HL-60 (cell line): ENCODE data around the gene MON2.

Experiments
- CTCF ChIP-seq: IDR thresholded peaks from one replicate; pipeline ENCODE4 v1.5.1; 2011; ENCODE audit warnings: low read length, control low read depth, inconsistent platforms; ENCODE audit not compliant: insufficient read depth
- POLR2AphosphoS5 ChIP-seq: IDR thresholded peaks from 2 replicates; pipeline ENCODE4 v1.6.1; 2012; ENCODE audit warnings: low read depth
- TF ChIP-seq, protein P1 (sequence below): IDR thresholded peaks from 2 replicates; pipeline ENCODE4 v1.6.1; 2012; ENCODE audit warnings: low read depth; ENCODE audit not compliant: insufficient replicate concordance

DNA sequence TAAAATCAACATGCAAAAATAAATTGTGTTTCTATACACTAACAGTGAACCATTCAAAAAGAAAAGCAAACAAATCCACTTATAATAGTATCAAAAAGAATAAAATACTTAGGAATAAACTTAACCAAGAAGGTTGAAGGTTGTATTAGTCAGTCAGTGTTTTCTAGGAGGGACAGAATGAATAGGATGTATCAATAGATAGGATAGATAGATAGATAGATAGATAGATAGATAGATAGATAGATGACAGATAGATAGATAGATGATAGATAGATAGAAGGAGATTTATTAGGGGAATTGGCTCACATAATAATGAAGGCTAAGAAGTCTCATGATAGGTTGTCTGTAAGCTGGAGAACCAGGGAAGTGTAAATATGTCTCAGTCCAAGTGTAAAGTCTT is 37.2 kb upstream of the MON2 start:
- no peak for TF ChIP-seq CTCF
- TF ChIP-seq, protein P1, sequence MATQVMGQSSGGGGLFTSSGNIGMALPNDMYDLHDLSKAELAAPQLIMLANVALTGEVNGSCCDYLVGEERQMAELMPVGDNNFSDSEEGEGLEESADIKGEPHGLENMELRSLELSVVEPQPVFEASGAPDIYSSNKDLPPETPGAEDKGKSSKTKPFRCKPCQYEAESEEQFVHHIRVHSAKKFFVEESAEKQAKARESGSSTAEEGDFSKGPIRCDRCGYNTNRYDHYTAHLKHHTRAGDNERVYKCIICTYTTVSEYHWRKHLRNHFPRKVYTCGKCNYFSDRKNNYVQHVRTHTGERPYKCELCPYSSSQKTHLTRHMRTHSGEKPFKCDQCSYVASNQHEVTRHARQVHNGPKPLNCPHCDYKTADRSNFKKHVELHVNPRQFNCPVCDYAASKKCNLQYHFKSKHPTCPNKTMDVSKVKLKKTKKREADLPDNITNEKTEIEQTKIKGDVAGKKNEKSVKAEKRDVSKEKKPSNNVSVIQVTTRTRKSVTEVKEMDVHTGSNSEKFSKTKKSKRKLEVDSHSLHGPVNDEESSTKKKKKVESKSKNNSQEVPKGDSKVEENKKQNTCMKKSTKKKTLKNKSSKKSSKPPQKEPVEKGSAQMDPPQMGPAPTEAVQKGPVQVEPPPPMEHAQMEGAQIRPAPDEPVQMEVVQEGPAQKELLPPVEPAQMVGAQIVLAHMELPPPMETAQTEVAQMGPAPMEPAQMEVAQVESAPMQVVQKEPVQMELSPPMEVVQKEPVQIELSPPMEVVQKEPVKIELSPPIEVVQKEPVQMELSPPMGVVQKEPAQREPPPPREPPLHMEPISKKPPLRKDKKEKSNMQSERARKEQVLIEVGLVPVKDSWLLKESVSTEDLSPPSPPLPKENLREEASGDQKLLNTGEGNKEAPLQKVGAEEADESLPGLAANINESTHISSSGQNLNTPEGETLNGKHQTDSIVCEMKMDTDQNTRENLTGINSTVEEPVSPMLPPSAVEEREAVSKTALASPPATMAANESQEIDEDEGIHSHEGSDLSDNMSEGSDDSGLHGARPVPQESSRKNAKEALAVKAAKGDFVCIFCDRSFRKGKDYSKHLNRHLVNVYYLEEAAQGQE: no peak
- no peak for TF ChIP-seq POLR2AphosphoS5
